Central memory CD8-positive, alpha-beta T cell (primary cell): ENCODE measurements around the gene NRSN2.
"Not testable (repeated sequence)": the region's sequence is repeated elsewhere in the genome, so short reads cannot be mapped to it uniquely, and the experiment has no call there.

ENCODE experiments used
- ATAC-seq: fragments of 150-1000 bp; cut with Tn5 transposase; replicated peaks from 2 replicates; pipeline ENCODE4 v1.10.0; 2022; ENCODE audit warnings: mild to moderate bottlenecking, moderate FRiP score, moderate number of reproducible peaks; ENCODE audit not compliant: poor library complexity, severe bottlenecking; ENCODE audit errors: extremely low read depth
- DNase-seq, 2 donors: peaks; one replicate each; pipeline ENCODE4 v3.0.0; 2021; ENCODE audit warnings: low spot score in 2 of 2
- H3K27ac Mint-ChIP-seq: one replicate; pipeline ENCODE4 v1.8.0; 2022; ENCODE audit warnings: low read depth, mild to moderate bottlenecking, moderate library complexity, mixed read lengths
- H3K27me3 Mint-ChIP-seq: one replicate; pipeline ENCODE4 v1.8.0; 2022; ENCODE audit warnings: mixed read lengths
- H3K36me3 Mint-ChIP-seq: one replicate; pipeline ENCODE4 v1.8.0; 2022; ENCODE audit warnings: mild to moderate bottlenecking, moderate library complexity, mixed read lengths; ENCODE audit not compliant: insufficient read depth
- H3K4me1 Mint-ChIP-seq: one replicate; pipeline ENCODE4 v1.8.0; 2022; ENCODE audit warnings: mixed read lengths
- H3K4me3 Mint-ChIP-seq: one replicate; pipeline ENCODE4 v1.8.0; 2022; ENCODE audit warnings: mild to moderate bottlenecking, moderate library complexity, mixed read lengths
- H3K9me3 Mint-ChIP-seq: one replicate; pipeline ENCODE4 v1.8.0; 2022; ENCODE audit warnings: mixed read lengths

NRSN2 gene

GRCh38 chr20:388034-388994 is 41.4 kb downstream of the NRSN2 start:
- H3K9me3 Mint-ChIP-seq, result no peaks in the 10 kb centered on the region
- H3K4me1 Mint-ChIP-seq, result peaks cover 15% of the 10 kb centered on the region
- H3K27me3 Mint-ChIP-seq, result no peaks in the 10 kb centered on the region
- ATAC-seq (no peak), DNase-seq (no peak)
- H3K27ac Mint-ChIP-seq, result no peak overlapping the region
- peaks cover 44% of the 10 kb centered on the region for H3K36me3 Mint-ChIP-seq
- H3K4me3 Mint-ChIP-seq, result no peak overlapping the region

GRCh38 chr20:389220-389619 is 42.3 kb downstream of the NRSN2 start:
- H3K27me3 Mint-ChIP-seq, result no peaks in the 10 kb centered on the region
- H3K4me3 Mint-ChIP-seq, result no peak overlapping the region
- DNase-seq, result no peak
- no peak for ATAC-seq
- no peak overlapping the region for H3K27ac Mint-ChIP-seq
- H3K36me3 Mint-ChIP-seq, result peaks cover 50% of the 10 kb centered on the region
- H3K4me1 Mint-ChIP-seq, result peaks cover 9% of the 10 kb centered on the region
- no peaks in the 10 kb centered on the region for H3K9me3 Mint-ChIP-seq

GRCh38 chr20:391041-391711 is 44.3 kb downstream of the NRSN2 start:
- Mint-ChIP-seq H3K27me3 (no peaks in the 10 kb centered on the region), H3K36me3 (peaks cover 51% of the 10 kb centered on the region), H3K9me3 (no peaks in the 10 kb centered on the region), H3K4me3 (no peak overlapping the region), H3K27ac (no peak overlapping the region), H3K4me1 (peaks cover 5% of the 10 kb centered on the region)
- ATAC-seq (no peak), DNase-seq (no peak)

GRCh38 chr20:393296-393695 is 46.4 kb downstream of the NRSN2 start:
- not testable (repeated sequence) for H3K9me3 Mint-ChIP-seq, H3K27me3 Mint-ChIP-seq, H3K4me3 Mint-ChIP-seq, H3K4me1 Mint-ChIP-seq, ATAC-seq, DNase-seq
- peaks cover 59% of the 10 kb centered on the region for H3K36me3 Mint-ChIP-seq
- peak overlapping the region; percentile 53 for H3K27ac Mint-ChIP-seq

GRCh38 chr20:396252-396618 is 49.3 kb downstream of the NRSN2 start:
- Mint-ChIP-seq H3K36me3 (peaks cover 40% of the 10 kb centered on the region), H3K27me3 (no peaks in the 10 kb centered on the region), H3K27ac (no peak overlapping the region), H3K4me3 (no peak overlapping the region), H3K4me1 (no peaks in the 10 kb centered on the region), H3K9me3 (no peaks in the 10 kb centered on the region)
- ATAC-seq (no peak), DNase-seq (no peak)

- ATAC-seq (no peak), DNase-seq (no peak)
- Mint-ChIP-seq H3K9me3 (no peaks in the 10 kb centered on the region), H3K4me3 (no peak overlapping the region), H3K27me3 (no peaks in the 10 kb centered on the region), H3K27ac (peak overlapping the region; percentile 41), H3K36me3 (peaks cover 35% of the 10 kb centered on the region), H3K4me1 (no peaks in the 10 kb centered on the region)
These were observed 49.9 kb downstream of the NRSN2 start for GRCh38 chr20:396619-397431.

GRCh38 chr20:397432-398237 is 50.7 kb downstream of the NRSN2 start:
- no peaks in the 10 kb centered on the region for H3K27me3 Mint-ChIP-seq
- H3K4me1 Mint-ChIP-seq, result no peaks in the 10 kb centered on the region
- peaks cover 30% of the 10 kb centered on the region for H3K36me3 Mint-ChIP-seq
- ATAC-seq, result no peak
- H3K4me3 Mint-ChIP-seq, result no peak overlapping the region
- no peaks in the 10 kb centered on the region for H3K9me3 Mint-ChIP-seq
- peak overlapping the region; percentile 41 for H3K27ac Mint-ChIP-seq
- DNase-seq, result no peak

GRCh38 chr20:399182-399707 is 52.3 kb downstream of the NRSN2 start:
- ATAC-seq, result no peak
- H3K4me1 Mint-ChIP-seq, result peaks cover 7% of the 10 kb centered on the region
- H3K4me3 Mint-ChIP-seq, result no peak overlapping the region
- no peak overlapping the region for H3K27ac Mint-ChIP-seq
- H3K9me3 Mint-ChIP-seq, result no peaks in the 10 kb centered on the region
- no peak for DNase-seq
- no peaks in the 10 kb centered on the region for H3K27me3 Mint-ChIP-seq
- H3K36me3 Mint-ChIP-seq, result peaks cover 18% of the 10 kb centered on the region

- Mint-ChIP-seq H3K4me1 (peaks cover 7% of the 10 kb centered on the region), H3K4me3 (no peak overlapping the region), H3K27me3 (no peaks in the 10 kb centered on the region), H3K27ac (no peak overlapping the region), H3K9me3 (no peaks in the 10 kb centered on the region), H3K36me3 (peaks cover 13% of the 10 kb centered on the region)
- ATAC-seq (no peak), DNase-seq (no peak)
These were observed 53.2 kb downstream of the NRSN2 start for GRCh38 chr20:400128-400453.

GRCh38 chr20:400454-401275 is 53.8 kb downstream of the NRSN2 start:
- Mint-ChIP-seq H3K4me3 (no peak overlapping the region), H3K4me1 (peaks cover 7% of the 10 kb centered on the region), H3K36me3 (peaks cover 12% of the 10 kb centered on the region), H3K9me3 (no peaks in the 10 kb centered on the region), H3K27me3 (no peaks in the 10 kb centered on the region), H3K27ac (no peak overlapping the region)
- ATAC-seq, result no peak
- DNase-seq, result no peak

GRCh38 chr20:401682-402495 is 55.0 kb downstream of the NRSN2 start:
- DNase-seq (no peak), ATAC-seq (no peak)
- Mint-ChIP-seq H3K4me1 (peaks cover 10% of the 10 kb centered on the region), H3K36me3 (peaks cover 6% of the 10 kb centered on the region), H3K9me3 (no peaks in the 10 kb centered on the region), H3K27ac (no peak overlapping the region), H3K27me3 (no peaks in the 10 kb centered on the region), H3K4me3 (no peak overlapping the region)
